HAP-1 (cell line): ENCODE results near the gene ZDHHC3.
"Not testable (repeated sequence)": the region's sequence is repeated elsewhere in the genome, so short reads cannot be mapped to it uniquely, and the experiment has no call there.

Experiments
- DNase-seq, 2 experiments: peaks; one replicate each; pipeline ENCODE4 v3.0.0-alpha.2; 2016 to 2020; ENCODE audit warnings: low spot score in 2 of 2
- H3K27me3 ChIP-seq: fragments of 250-450 bp; sonication (Bioruptor Pico); 2 replicates; pipeline ENCODE4 v1.5.1; 2020; ENCODE audit warnings: low read depth, mild to moderate bottlenecking, moderate library complexity
- H3K36me3 ChIP-seq: fragments of 250-450 bp; sonication (Bioruptor Pico); replicated peaks from 2 replicates; pipeline ENCODE4 v1.5.1; 2020; ENCODE audit warnings: mild to moderate bottlenecking
- H3K4me1 ChIP-seq: fragments of 250-450 bp; sonication (Bioruptor Pico); 2 replicates; pipeline ENCODE4 v1.5.1; 2020; ENCODE audit warnings: mild to moderate bottlenecking
- H3K4me3 ChIP-seq: fragments of 250-450 bp; sonication (Bioruptor Pico); 2 replicates; pipeline ENCODE4 v1.5.1; 2020; ENCODE audit warnings: mild to moderate bottlenecking, moderate library complexity
- H3K9me3 ChIP-seq: fragments of 250-450 bp; sonication (Bioruptor Pico); 2 replicates; pipeline ENCODE4 v1.5.1; 2020; ENCODE audit warnings: mild to moderate bottlenecking, moderate library complexity
- in situ Hi-C: fragments of 300-500 bp; cut with MboI; formaldehyde crosslinking; loops from 3 replicates; pipeline ENCODE4 v1.14.3; 2020; ENCODE audit warnings: low sequenced_read_pairs, inconsistent platforms, mixed read lengths

Gene ZDHHC3

DNA sequence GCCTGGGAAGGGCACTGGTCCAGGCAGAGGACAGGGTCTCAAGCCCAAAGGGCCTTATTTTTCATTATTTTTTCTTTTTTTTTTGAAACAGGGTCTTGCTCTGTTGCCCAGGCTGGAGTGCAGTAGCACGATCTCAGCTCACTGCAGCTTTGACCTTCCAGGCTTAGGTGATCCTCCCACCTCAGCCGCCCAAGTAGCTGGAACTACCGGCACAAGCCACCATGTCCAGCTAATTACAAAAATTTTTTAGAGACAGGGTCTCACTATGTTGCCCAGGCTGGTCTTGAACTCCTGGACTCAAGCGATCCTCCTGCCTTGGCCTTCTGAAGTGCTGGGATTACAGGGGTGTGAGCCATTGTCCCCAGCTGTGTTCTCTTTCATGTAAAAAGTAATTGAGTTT lies 26.2 kb downstream of the ZDHHC3 start:
- DNase-seq, H3K4me3 ChIP-seq, H3K9me3 ChIP-seq, in situ Hi-C loops, H3K27me3 ChIP-seq, H3K36me3 ChIP-seq: not testable (repeated sequence)
- peaks cover 14% of the 10 kb centered on the region for H3K4me1 ChIP-seq

DNA sequence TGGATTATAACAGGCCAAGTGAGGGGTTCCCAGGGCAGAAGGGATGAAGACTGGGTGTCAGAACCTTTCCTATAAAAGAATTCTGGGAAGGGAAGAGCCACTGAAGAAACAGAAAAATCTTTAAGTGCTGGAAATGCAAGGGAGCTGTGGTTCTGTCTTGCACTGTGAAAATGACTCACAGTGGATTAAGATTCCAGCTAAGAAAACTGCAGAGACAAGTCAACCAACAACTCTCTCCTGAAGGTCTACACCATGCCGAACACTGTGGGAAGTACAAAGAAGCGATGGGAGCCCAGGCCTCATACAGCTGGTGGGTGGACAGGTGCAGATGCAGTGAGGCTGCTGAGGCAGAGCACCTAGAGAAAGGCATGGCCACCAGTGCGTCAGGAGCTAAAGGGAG lies 27.7 kb downstream of the ZDHHC3 start:
- no peak overlapping the region for H3K4me3 ChIP-seq
- no peak for DNase-seq
- peaks cover 4% of the 10 kb centered on the region for H3K36me3 ChIP-seq
- H3K9me3 ChIP-seq, result no peaks in the 10 kb centered on the region
- in situ Hi-C loops, result no loop called here
- peaks cover 14% of the 10 kb centered on the region for H3K4me1 ChIP-seq
- H3K27me3 ChIP-seq, result no peaks in the 10 kb centered on the region

DNA sequence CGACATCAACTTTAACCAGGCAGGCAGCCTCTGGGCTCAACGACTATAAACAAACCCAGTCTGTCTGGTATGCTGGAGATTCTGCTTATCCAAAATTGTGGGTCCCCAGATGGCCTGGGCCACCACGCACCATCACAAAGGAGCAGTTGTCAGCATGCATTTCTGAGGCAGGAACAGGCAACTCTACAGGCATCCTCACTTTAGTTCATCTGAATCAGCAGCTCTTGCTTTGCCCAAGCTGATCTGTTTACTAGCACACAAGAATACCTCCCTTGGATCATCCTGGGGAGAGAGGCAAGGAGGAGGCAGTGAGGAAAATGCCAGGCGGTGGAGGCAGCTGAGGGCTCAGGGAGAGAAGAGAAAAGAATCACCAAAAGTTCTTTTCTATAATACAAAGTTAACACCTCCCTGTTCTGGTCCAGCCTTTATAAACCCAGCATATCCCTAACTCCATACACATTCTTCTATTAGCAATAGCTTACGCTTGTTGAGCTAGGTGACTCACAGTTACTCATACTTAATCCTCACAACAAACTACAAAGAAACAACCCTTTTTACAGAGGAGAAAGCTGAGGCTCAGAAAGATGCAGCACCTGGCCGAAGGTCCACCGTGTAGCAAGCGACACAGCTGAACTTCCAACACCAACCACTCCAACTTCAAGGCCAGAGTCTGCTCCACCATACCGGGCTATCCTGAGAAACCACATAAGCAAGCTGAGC lies 33.6 kb downstream of the ZDHHC3 start:
- no peaks in the 10 kb centered on the region for H3K4me1 ChIP-seq
- peaks cover 11% of the 10 kb centered on the region for H3K36me3 ChIP-seq

DNA sequence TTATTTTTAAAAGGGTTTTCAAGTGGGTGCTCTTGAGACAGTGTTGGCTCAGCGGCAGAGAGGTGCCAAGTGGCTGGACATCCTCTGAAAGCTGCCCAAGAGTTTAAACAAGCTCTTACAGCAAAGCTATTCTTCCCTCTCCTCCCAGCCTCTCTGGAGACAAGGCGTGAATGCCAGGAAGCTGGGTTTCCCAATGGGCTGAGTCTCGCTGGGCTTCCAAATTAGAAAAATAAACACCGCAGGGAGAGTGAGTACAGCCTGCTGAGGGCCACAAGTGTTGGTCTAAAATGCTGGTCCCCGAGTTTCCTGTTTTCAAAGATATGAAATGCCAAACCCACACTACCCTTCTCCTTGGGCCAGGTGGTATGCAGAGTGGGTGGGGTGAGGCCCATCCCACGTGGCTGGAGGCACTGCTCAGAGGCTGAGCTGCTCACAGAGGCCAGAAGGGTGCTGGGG lies 36.4 kb downstream of the ZDHHC3 start:
- Histone ChIP-seq H3K4me3 (no peak overlapping the region), H3K27me3 (no peaks in the 10 kb centered on the region), H3K9me3 (no peaks in the 10 kb centered on the region), H3K36me3 (peaks cover 17% of the 10 kb centered on the region), H3K4me1 (no peaks in the 10 kb centered on the region)
- no peak for DNase-seq
- in situ Hi-C loops, result no loop called here

More for the DNA sequence above, 33.6 kb downstream of the ZDHHC3 start:
- H3K9me3 ChIP-seq, result no peaks in the 10 kb centered on the region
- DNase-seq, result no peak
- no peaks in the 10 kb centered on the region for H3K27me3 ChIP-seq
- no peak overlapping the region for H3K4me3 ChIP-seq
- in situ Hi-C loops, result no loop called here

- no peaks in the 10 kb centered on the region for H3K27me3 ChIP-seq
- H3K4me1 ChIP-seq, result no peaks in the 10 kb centered on the region; the same call in 1 of the 2 replicates
- in situ Hi-C loops, result no loop called here
- no peaks in the 10 kb centered on the region for H3K9me3 ChIP-seq
- H3K36me3 ChIP-seq, result peaks cover 12% of the 10 kb centered on the region
- no peak for DNase-seq
- no peak overlapping the region for H3K4me3 ChIP-seq
Observed at GRCh38 chr3:44932986-44933944, 42.7 kb downstream of the ZDHHC3 start.

- peaks cover 14% of the 10 kb centered on the region for H3K36me3 ChIP-seq
- no peaks in the 10 kb centered on the region for H3K9me3 ChIP-seq
- no peaks in the 10 kb centered on the region for H3K27me3 ChIP-seq
- peak; percentile 27 to 38 for DNase-seq
- in situ Hi-C loops, result no loop called here
- no peaks in the 10 kb centered on the region; the same call in 1 of the 2 replicates for H3K4me1 ChIP-seq
- no peak overlapping the region for H3K4me3 ChIP-seq
Observed at GRCh38 chr3:44932271-44932670, 43.7 kb downstream of the ZDHHC3 start.

DNA sequence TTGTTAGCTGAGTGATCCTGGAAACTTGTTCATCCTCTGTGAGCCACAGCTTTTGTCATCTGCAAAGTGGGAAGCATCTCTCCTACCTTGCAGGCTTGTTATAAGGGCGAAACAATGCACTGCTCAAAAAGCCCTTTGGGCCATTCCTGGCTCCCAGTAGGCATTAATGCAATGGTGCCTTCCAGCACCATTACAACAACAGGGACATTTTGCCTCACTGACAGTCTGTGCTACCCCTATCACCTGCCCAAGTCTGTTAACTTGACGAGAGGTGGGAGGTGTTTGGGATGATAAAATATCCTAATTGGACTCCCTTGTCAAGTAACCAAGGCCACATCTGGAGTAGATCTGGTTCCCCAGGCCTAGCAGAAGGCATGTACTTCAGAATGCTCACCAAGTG lies 44.2 kb downstream of the ZDHHC3 start:
- DNase-seq, result no peak
- no peak overlapping the region for H3K4me3 ChIP-seq
- peaks cover 15% of the 10 kb centered on the region for H3K36me3 ChIP-seq
- in situ Hi-C loops, result no loop called here
- H3K27me3 ChIP-seq, result no peaks in the 10 kb centered on the region
- no peaks in the 10 kb centered on the region for H3K9me3 ChIP-seq
- H3K4me1 ChIP-seq, result no peaks in the 10 kb centered on the region; the same call in 1 of the 2 replicates

DNA sequence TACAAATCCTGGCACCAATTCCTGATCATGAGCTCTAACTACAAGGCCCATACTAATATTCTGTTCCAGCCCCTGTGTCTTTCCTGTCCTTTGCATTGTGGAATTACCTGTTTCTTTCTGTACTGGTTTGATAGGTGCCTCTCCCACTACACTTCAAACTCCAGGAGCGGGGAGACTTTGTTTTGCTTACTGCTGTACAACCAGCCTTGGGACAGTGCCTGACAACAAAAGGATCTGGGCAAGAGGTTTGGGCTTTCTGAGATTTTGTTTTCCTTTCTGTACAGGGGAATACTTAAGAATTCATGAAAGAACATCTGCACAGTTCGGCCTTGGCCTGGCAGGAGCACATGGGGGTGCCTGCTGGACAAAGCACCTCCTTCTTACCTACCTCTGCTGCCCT lies 45.1 kb downstream of the ZDHHC3 start:
- H3K27me3 ChIP-seq, result no peaks in the 10 kb centered on the region
- in situ Hi-C loops, result no loop called here
- peaks cover 9% of the 10 kb centered on the region for H3K36me3 ChIP-seq
- H3K4me3 ChIP-seq, result no peak overlapping the region
- H3K4me1 ChIP-seq, result no peaks in the 10 kb centered on the region; the same call in 1 of the 2 replicates
- no peaks in the 10 kb centered on the region for H3K9me3 ChIP-seq
- DNase-seq, result no peak

DNA sequence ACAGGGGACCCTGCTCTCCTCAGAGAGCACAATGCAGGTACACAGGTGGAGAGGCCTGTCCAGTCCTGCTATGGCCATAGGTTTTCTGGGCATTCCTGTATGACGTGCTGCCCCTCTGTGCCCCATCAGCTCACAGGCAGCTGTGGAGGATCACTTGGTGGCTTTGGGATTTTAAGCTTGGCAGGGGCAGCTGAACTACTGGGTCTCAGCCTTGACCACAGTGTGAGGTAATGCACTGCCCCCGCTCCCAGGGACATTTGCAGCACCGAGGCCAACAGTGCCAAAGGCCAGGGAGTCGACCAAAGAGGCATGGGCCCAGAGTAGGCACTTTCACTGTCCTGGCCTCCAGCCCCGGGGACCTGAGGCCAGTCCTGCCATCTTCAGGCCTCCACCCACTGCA lies 46.2 kb downstream of the ZDHHC3 start:
- H3K27me3 ChIP-seq, result no peaks in the 10 kb centered on the region
- no peak overlapping the region for H3K4me3 ChIP-seq
- in situ Hi-C loops, result no loop called here
- peaks cover 8% of the 10 kb centered on the region for H3K36me3 ChIP-seq
- H3K9me3 ChIP-seq, result no peaks in the 10 kb centered on the region
- no peaks in the 10 kb centered on the region; the same call in 1 of the 2 replicates for H3K4me1 ChIP-seq
- DNase-seq, result no peak

DNA sequence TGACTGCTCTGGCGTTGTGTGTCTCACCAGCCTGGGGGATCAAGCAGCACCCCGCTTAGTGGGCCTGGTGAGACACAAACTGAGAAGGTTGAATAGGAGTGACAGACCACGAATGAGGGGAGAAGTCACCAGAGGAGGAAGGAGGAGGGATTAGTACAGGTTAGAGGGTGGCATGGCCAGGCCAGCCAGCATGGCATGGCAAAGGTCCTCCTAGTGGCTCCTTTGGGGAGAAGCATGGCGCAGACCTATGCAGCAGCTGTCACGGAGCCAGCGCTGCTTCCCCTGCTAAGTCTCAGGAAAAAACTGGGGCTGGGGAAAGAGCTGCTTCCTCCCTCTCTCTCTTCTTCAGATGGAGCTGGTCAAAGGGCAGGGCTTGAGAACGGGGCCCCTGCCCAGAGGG lies 48.6 kb downstream of the ZDHHC3 start:
- no peak for DNase-seq
- Histone ChIP-seq H3K4me3 (no peak overlapping the region), H3K4me1 (no peaks in the 10 kb centered on the region; the same call in 1 of the 2 replicates), H3K36me3 (peaks cover 5% of the 10 kb centered on the region), H3K27me3 (no peaks in the 10 kb centered on the region), H3K9me3 (no peaks in the 10 kb centered on the region)
- in situ Hi-C loops, result no loop called here

DNA sequence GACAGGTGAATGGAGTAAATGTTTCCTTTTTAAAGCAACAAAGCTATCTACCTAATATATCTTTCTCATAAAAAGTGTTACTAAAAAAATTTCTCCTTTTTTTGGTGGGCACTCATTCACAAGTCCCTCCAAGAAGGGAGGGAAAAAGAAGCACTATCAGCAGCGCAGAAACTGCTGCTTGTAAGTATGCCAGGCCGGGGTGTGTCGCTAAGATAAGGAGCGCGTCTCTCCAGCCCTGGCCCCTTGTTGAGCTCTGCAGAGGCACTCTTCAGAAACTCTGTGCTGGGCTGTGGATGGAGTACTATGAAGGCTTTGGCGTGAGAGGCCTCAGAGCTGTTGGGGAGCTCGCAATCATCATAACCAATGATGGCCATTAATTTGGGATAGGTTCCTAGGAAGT lies 49.1 kb downstream of the ZDHHC3 start:
- no peaks in the 10 kb centered on the region for H3K27me3 ChIP-seq
- DNase-seq, result no peak
- no peaks in the 10 kb centered on the region for H3K9me3 ChIP-seq
- in situ Hi-C loops, result no loop called here
- H3K36me3 ChIP-seq, result peaks cover 3% of the 10 kb centered on the region; the same call in 1 of the 2 replicates
- H3K4me3 ChIP-seq, result no peak overlapping the region
- H3K4me1 ChIP-seq, result no peaks in the 10 kb centered on the region

GRCh38 chr3:44926172-44926571 lies 49.8 kb downstream of the ZDHHC3 start:
- no peak for DNase-seq
- H3K27me3 ChIP-seq, result no peaks in the 10 kb centered on the region
- H3K9me3 ChIP-seq, result no peaks in the 10 kb centered on the region
- H3K4me3 ChIP-seq, result no peak overlapping the region
- in situ Hi-C loops, result no loop called here
- H3K4me1 ChIP-seq, result no peaks in the 10 kb centered on the region
- H3K36me3 ChIP-seq, result peaks cover 3% of the 10 kb centered on the region; the same call in 1 of the 2 replicates

- Histone ChIP-seq H3K4me3 (no peak overlapping the region), H3K4me1 (no peaks in the 10 kb centered on the region), H3K9me3 (no peaks in the 10 kb centered on the region), H3K36me3 (peaks cover 3% of the 10 kb centered on the region; the same call in 1 of the 2 replicates), H3K27me3 (no peaks in the 10 kb centered on the region)
- DNase-seq, result no peak
- in situ Hi-C loops, result no loop called here
Observed at GRCh38 chr3:44924457-44925084, 51.4 kb downstream of the ZDHHC3 start.
